ENCODE results near the gene CPXM1.
"Not testable (repeated sequence)": the region's sequence is repeated elsewhere in the genome, so short reads cannot be mapped to it uniquely, and the experiment has no call there.

The CPXM1 gene

GRCh38 chr20:2838170-2838797 is 37.9 kb upstream of the CPXM1 start:
- H3K9ac ChIP-seq (ENCODE audit: low read length in 5 of 5): no peak overlapping the region
- no peaks in the 10 kb centered on the region for H3K27me3 ChIP-seq (ENCODE audit: control insufficient read depth in 5 of 5, insufficient read depth in 4 of 5, low read length in 5 of 5)
- H3K27ac ChIP-seq (ENCODE audit: low read depth, low read length): no peak overlapping the region
- H3K9me3 ChIP-seq (ENCODE audit: control insufficient read depth in 5 of 5, low read length in 5 of 5): no peaks in the 10 kb centered on the region
- H3K4me1 ChIP-seq (ENCODE audit: control insufficient read depth in 5 of 5, insufficient read depth in 5 of 5, low read length in 5 of 5): peaks cover 3 to 25% (median 18%) of the 10 kb centered on the region in 5 donors
- no peak overlapping the region for H3K4me3 ChIP-seq (ENCODE audit: low read depth in 1 of 5, low read length in 5 of 5)
- peaks cover 0 to 26% (median 13%) of the 10 kb centered on the region in 5 donors for H3K36me3 ChIP-seq (ENCODE audit: control insufficient read depth in 5 of 5, insufficient read depth in 5 of 5, low read length in 5 of 5)

DNA sequence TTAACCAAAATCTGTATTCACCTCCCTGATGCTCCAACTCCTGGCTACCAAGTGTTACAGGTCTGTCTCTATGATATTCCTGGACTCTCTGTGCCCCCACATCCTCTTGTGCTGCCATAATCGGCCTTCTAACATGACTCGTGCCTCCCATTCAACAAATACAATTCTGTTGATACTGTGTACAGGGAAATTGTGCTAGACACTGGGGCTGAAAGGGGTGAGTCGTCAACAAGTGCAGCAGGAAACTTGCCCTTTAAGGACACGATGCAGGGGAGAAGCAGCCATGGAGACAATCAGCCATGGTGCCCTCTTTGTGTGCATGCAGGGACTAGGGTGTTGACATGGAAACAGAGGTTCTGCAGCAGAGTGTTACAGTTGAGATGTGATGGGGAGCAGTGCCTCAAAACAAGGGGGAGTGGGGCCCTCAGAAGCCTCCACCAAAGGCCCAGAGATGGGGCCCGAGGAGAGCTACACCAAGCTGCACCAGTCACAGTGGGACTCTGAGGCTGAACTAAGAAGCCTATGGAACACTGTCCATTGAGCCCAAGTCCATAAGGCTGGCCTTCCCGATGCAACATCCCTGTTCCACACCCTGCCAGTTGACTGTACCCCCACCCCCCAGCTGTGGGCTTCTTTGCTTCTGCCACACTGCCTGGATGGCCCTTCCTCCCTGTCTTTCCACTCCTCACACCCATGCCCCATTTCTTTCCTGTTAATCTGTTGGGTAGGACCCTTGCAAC is 37.0 kb upstream of the CPXM1 start:
- H3K36me3 ChIP-seq (ENCODE audit: control insufficient read depth in 5 of 5, insufficient read depth in 5 of 5, low read length in 5 of 5): peaks cover 0 to 26% (median 13%) of the 10 kb centered on the region in 5 donors

GRCh38 chr20:2836035-2836434 is 35.6 kb upstream of the CPXM1 start:
- no peaks in the 10 kb centered on the region for H3K9me3 ChIP-seq (ENCODE audit: control insufficient read depth in 5 of 5, low read length in 5 of 5)
- H3K36me3 ChIP-seq (ENCODE audit: control insufficient read depth in 5 of 5, insufficient read depth in 5 of 5, low read length in 5 of 5): peaks cover 0 to 26% (median 13%) of the 10 kb centered on the region in 5 donors
- H3K4me1 ChIP-seq (ENCODE audit: control insufficient read depth in 5 of 5, insufficient read depth in 5 of 5, low read length in 5 of 5): peaks cover 0 to 17% (median 9%) of the 10 kb centered on the region in 5 donors
- H3K27me3 ChIP-seq (ENCODE audit: control insufficient read depth in 5 of 5, insufficient read depth in 4 of 5, low read length in 5 of 5): no peaks in the 10 kb centered on the region
- H3K27ac ChIP-seq (ENCODE audit: low read depth, low read length): no peak overlapping the region
- no peak overlapping the region for H3K4me3 ChIP-seq (ENCODE audit: low read depth in 1 of 5, low read length in 5 of 5)
- H3K9ac ChIP-seq (ENCODE audit: low read length in 5 of 5): no peak overlapping the region

More for the DNA sequence above, 37.0 kb upstream of the CPXM1 start:
- no peak overlapping the region for H3K9ac ChIP-seq (ENCODE audit: low read length in 5 of 5)
- no peak overlapping the region for H3K4me3 ChIP-seq (ENCODE audit: low read depth in 1 of 5, low read length in 5 of 5)
- H3K9me3 ChIP-seq (ENCODE audit: control insufficient read depth in 5 of 5, low read length in 5 of 5): no peaks in the 10 kb centered on the region
- H3K27me3 ChIP-seq (ENCODE audit: control insufficient read depth in 5 of 5, insufficient read depth in 4 of 5, low read length in 5 of 5): no peaks in the 10 kb centered on the region
- H3K4me1 ChIP-seq (ENCODE audit: control insufficient read depth in 5 of 5, insufficient read depth in 5 of 5, low read length in 5 of 5): peaks cover 3 to 25% (median 18%) of the 10 kb centered on the region in 5 donors
- H3K27ac ChIP-seq (ENCODE audit: low read depth, low read length): no peak overlapping the region

- Histone ChIP-seq H3K9ac (ENCODE audit: low read length in 5 of 5) (no peak overlapping the region), H3K4me1 (ENCODE audit: control insufficient read depth in 5 of 5, insufficient read depth in 5 of 5, low read length in 5 of 5) (peaks cover 0 to 14% (median 8%) of the 10 kb centered on the region in 5 donors), H3K4me3 (ENCODE audit: low read depth in 1 of 5, low read length in 5 of 5) (no peak overlapping the region), H3K27me3 (ENCODE audit: control insufficient read depth in 5 of 5, insufficient read depth in 4 of 5, low read length in 5 of 5) (no peaks in the 10 kb centered on the region), H3K9me3 (ENCODE audit: control insufficient read depth in 5 of 5, low read length in 5 of 5) (no peaks in the 10 kb centered on the region), H3K27ac (ENCODE audit: low read depth, low read length) (no peak overlapping the region), H3K36me3 (ENCODE audit: control insufficient read depth in 5 of 5, insufficient read depth in 5 of 5, low read length in 5 of 5) (peaks cover 0 to 26% (median 13%) of the 10 kb centered on the region in 5 donors)
Observed at GRCh38 chr20:2835331-2835796, 34.9 kb upstream of the CPXM1 start.

DNA sequence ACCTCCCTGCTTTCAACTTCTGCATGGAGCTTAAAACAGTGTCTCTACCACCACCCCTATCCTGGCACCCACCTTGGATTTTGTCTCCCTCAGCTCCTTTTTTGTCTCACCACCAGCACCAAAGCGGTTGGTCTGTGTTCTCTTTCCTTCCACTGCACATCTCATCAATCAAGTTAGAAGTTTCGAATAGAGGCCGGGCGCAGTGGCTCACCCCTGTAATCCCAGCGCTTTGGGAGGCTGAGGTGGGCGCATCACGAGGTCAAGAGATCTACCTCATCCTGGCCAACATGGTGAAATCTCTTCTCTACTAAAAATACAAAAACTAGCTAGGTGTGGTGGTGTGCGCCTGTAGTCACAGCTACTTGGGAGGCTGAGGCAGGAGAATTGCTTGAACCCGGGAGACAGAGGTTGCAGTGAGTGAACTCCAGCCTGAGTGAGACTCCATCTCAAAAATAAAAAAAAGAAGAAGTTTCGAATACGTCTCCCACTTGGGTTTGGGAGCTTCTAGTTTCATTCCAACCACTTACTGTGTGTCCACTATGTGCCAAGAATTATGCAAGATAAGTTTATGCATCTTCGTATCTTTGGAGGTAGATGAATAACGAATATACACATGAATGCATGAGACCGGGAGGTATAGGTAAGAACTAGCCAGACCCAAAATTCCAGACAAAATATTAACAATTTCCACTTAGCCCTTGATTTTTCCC is 34.1 kb upstream of the CPXM1 start:
- Histone ChIP-seq H3K27ac (ENCODE audit: low read depth, low read length) (no peak overlapping the region), H3K4me1 (ENCODE audit: control insufficient read depth in 5 of 5, insufficient read depth in 5 of 5, low read length in 5 of 5) (peaks cover 0 to 6% (median 2%) of the 10 kb centered on the region in 5 donors), H3K9me3 (ENCODE audit: control insufficient read depth in 5 of 5, low read length in 5 of 5) (no peaks in the 10 kb centered on the region), H3K9ac (ENCODE audit: low read length in 5 of 5) (no peak overlapping the region), H3K36me3 (ENCODE audit: control insufficient read depth in 5 of 5, insufficient read depth in 5 of 5, low read length in 5 of 5) (peaks cover 0 to 26% (median 13%) of the 10 kb centered on the region in 5 donors), H3K27me3 (ENCODE audit: control insufficient read depth in 5 of 5, insufficient read depth in 4 of 5, low read length in 5 of 5) (no peaks in the 10 kb centered on the region), H3K4me3 (ENCODE audit: low read depth in 1 of 5, low read length in 5 of 5) (no peak overlapping the region)

GRCh38 chr20:2833761-2834160 is 33.3 kb upstream of the CPXM1 start:
- no peak overlapping the region for H3K4me3 ChIP-seq (ENCODE audit: low read depth in 1 of 5, low read length in 5 of 5)
- peaks cover 0 to 26% (median 13%) of the 10 kb centered on the region in 5 donors for H3K36me3 ChIP-seq (ENCODE audit: control insufficient read depth in 5 of 5, insufficient read depth in 5 of 5, low read length in 5 of 5)
- no peak overlapping the region for H3K9ac ChIP-seq (ENCODE audit: low read length in 5 of 5)
- H3K4me1 ChIP-seq (ENCODE audit: control insufficient read depth in 5 of 5, insufficient read depth in 5 of 5, low read length in 5 of 5): no peaks in the 10 kb centered on the region
- no peaks in the 10 kb centered on the region for H3K27me3 ChIP-seq (ENCODE audit: control insufficient read depth in 5 of 5, insufficient read depth in 4 of 5, low read length in 5 of 5)
- H3K9me3 ChIP-seq (ENCODE audit: control insufficient read depth in 5 of 5, low read length in 5 of 5): no peaks in the 10 kb centered on the region
- no peak overlapping the region for H3K27ac ChIP-seq (ENCODE audit: low read depth, low read length)

GRCh38 chr20:2831206-2831605 is 30.8 kb upstream of the CPXM1 start:
- H3K9me3 ChIP-seq (ENCODE audit: control insufficient read depth in 5 of 5, low read length in 5 of 5); H3K36me3 ChIP-seq (ENCODE audit: control insufficient read depth in 5 of 5, insufficient read depth in 5 of 5, low read length in 5 of 5); H3K4me1 ChIP-seq (ENCODE audit: control insufficient read depth in 5 of 5, insufficient read depth in 5 of 5, low read length in 5 of 5); H3K4me3 ChIP-seq (ENCODE audit: low read depth in 1 of 5, low read length in 5 of 5); H3K27ac ChIP-seq (ENCODE audit: low read depth, low read length); H3K9ac ChIP-seq (ENCODE audit: low read length in 5 of 5); H3K27me3 ChIP-seq (ENCODE audit: control insufficient read depth in 5 of 5, insufficient read depth in 4 of 5, low read length in 5 of 5): not testable (repeated sequence)

- no peaks in the 10 kb centered on the region for H3K36me3 ChIP-seq (ENCODE audit: control insufficient read depth in 5 of 5, insufficient read depth in 5 of 5, low read length in 5 of 5)
Observed at GRCh38 chr20:2829376-2829775, 28.9 kb upstream of the CPXM1 start.

GRCh38 chr20:2826655-2827054 is 26.2 kb upstream of the CPXM1 start:
- Histone ChIP-seq H3K36me3 (ENCODE audit: control insufficient read depth in 5 of 5, insufficient read depth in 5 of 5, low read length in 5 of 5) (no peaks in the 10 kb centered on the region), H3K4me1 (ENCODE audit: control insufficient read depth in 5 of 5, insufficient read depth in 5 of 5, low read length in 5 of 5) (peaks cover 0 to 1% (median 0%) of the 10 kb centered on the region in 5 donors), H3K27me3 (ENCODE audit: control insufficient read depth in 5 of 5, insufficient read depth in 4 of 5, low read length in 5 of 5) (peaks cover 0 to 5% (median 0%) of the 10 kb centered on the region in 5 donors), H3K27ac (ENCODE audit: low read depth, low read length) (no peak overlapping the region), H3K9ac (ENCODE audit: low read length in 5 of 5) (no peak overlapping the region), H3K9me3 (ENCODE audit: control insufficient read depth in 5 of 5, low read length in 5 of 5) (no peaks in the 10 kb centered on the region), H3K4me3 (ENCODE audit: low read depth in 1 of 5, low read length in 5 of 5) (no peak overlapping the region)

More at GRCh38 chr20:2829376-2829775, 28.9 kb upstream of the CPXM1 start:
- H3K27ac ChIP-seq (ENCODE audit: low read depth, low read length): no peak overlapping the region
- no peaks in the 10 kb centered on the region for H3K9me3 ChIP-seq (ENCODE audit: control insufficient read depth in 5 of 5, low read length in 5 of 5)
- H3K4me3 ChIP-seq (ENCODE audit: low read depth in 1 of 5, low read length in 5 of 5): no peak overlapping the region
- no peaks in the 10 kb centered on the region for H3K4me1 ChIP-seq (ENCODE audit: control insufficient read depth in 5 of 5, insufficient read depth in 5 of 5, low read length in 5 of 5)
- peaks cover 0 to 2% (median 0%) of the 10 kb centered on the region in 5 donors for H3K27me3 ChIP-seq (ENCODE audit: control insufficient read depth in 5 of 5, insufficient read depth in 4 of 5, low read length in 5 of 5)
- H3K9ac ChIP-seq (ENCODE audit: low read length in 5 of 5): no peak overlapping the region

- Histone ChIP-seq H3K27me3 (ENCODE audit: control insufficient read depth in 5 of 5, insufficient read depth in 4 of 5, low read length in 5 of 5) (peaks cover 0 to 7% (median 3%) of the 10 kb centered on the region in 5 donors), H3K9ac (ENCODE audit: low read length in 5 of 5) (no peak overlapping the region), H3K4me1 (ENCODE audit: control insufficient read depth in 5 of 5, insufficient read depth in 5 of 5, low read length in 5 of 5) (peaks cover 0 to 8% (median 2%) of the 10 kb centered on the region in 5 donors), H3K4me3 (ENCODE audit: low read depth in 1 of 5, low read length in 5 of 5) (no peak overlapping the region), H3K36me3 (ENCODE audit: control insufficient read depth in 5 of 5, insufficient read depth in 5 of 5, low read length in 5 of 5) (no peaks in the 10 kb centered on the region), H3K27ac (ENCODE audit: low read depth, low read length) (no peak overlapping the region), H3K9me3 (ENCODE audit: control insufficient read depth in 5 of 5, low read length in 5 of 5) (no peaks in the 10 kb centered on the region)
Observed at GRCh38 chr20:2825761-2826160, 25.3 kb upstream of the CPXM1 start.
